K562 (cell line): Measurements from ENCODE around the gene PPP2R2B. TPM values are rescaled to one million over a fixed set of nuclear protein-coding genes. Genes with fewer than 3 reads are reported as not detected.

Source experiments
- ATAC-seq: fragments of 200-7000 bp; cut with Tn5 transposase; 3 replicates; pipeline ENCODE4 v1.9.1; 2020; ENCODE audit warnings: moderate library complexity
- BruUV-seq: library from RNA; stranded (reverse); fragments of 400-500 nt; replicated peaks from 2 replicates; lab custom pipeline; 2021; lab: Mats Ljungman, UMichigan
- CTCF ChIA-PET: fragments of 300-600 bp; formaldehyde crosslinking; extraction: SDS; loops from one replicate; lab custom pipeline; 2021; ENCODE audit warnings: low intra/inter-chr PET ratio; lab: Yijun Ruan, JAX
- POLR2A ChIA-PET: fragments of 300-600, 350-650 bp; sonication (Branson Sonifier 250); formaldehyde crosslinking; extraction: SDS; loops from one replicate; lab custom pipeline; 2021; ENCODE audit warnings: antibody characterized with exemption, inconsistent platforms; lab: Yijun Ruan, JAX
- DNase-seq, 4 experiments: peaks; one replicate each; pipeline versions ENCODE4 v3.0.0 to v3.0.0-alpha.2; 2011 to 2018; ENCODE audit warnings: low spot score in 3 of 4, mixed read lengths in 3 of 4; ENCODE audit errors: extremely low read depth in 1 of 4
- FAIRE-seq: peaks from 2 replicates; lab custom pipeline; 2011; peaks lifted over from hg19 to GRCh38; lab: Jason Lieb, UNC
- H2AFZ ChIP-seq: 2 replicates; pipeline ENCODE4 v1.6.0; 2011; ENCODE audit warnings: low read depth, low read length, control low read depth, inconsistent platforms
- H3K27ac ChIP-seq: fragments of 200-600 bp; 3 replicates; pipeline ENCODE4 v1.8.0; 2011; ENCODE audit warnings: low read depth, mild to moderate bottlenecking, control low read depth, inconsistent platforms, low read length, moderate library complexity, mixed read lengths; ENCODE audit errors: extremely low read depth
- H3K27me3 ChIP-seq, 2 experiments: fragments of 300-600 bp in 1 of 2; 2 replicates in 1 of 2; 3 replicates in 1 of 2; pipeline versions ENCODE4 v1.6.0 to v1.8.0; 2011; ENCODE audit warnings: inconsistent platforms in 2 of 2, low read length in 2 of 2, mild to moderate bottlenecking in 1 of 2, mixed read lengths in 1 of 2, moderate library complexity in 1 of 2; ENCODE audit not compliant: control insufficient read depth in 2 of 2, insufficient read depth in 2 of 2
- H3K36me3 ChIP-seq: fragments of 300-600 bp; 3 replicates; pipeline ENCODE4 v1.8.0; 2011; ENCODE audit warnings: mild to moderate bottlenecking, low read length, inconsistent platforms; ENCODE audit not compliant: control insufficient read depth, insufficient read depth
- H3K4me1 ChIP-seq, 2 experiments: fragments of 200-600 bp in 1 of 2; replicated peaks in 1 of 2; 2 replicates in 1 of 2; 3 replicates in 1 of 2; pipeline versions ENCODE4 v1.5.1 to v1.8.0; 2011; ENCODE audit warnings: inconsistent platforms in 2 of 2, low read length in 2 of 2, mild to moderate bottlenecking in 1 of 2, mixed read lengths in 1 of 2, moderate library complexity in 1 of 2; ENCODE audit not compliant: control insufficient read depth in 2 of 2, insufficient read depth in 2 of 2
- H3K4me2 ChIP-seq: 2 replicates; pipeline ENCODE4 v1.6.1; 2011; ENCODE audit warnings: low read length, control low read depth, inconsistent platforms, mixed read lengths; ENCODE audit not compliant: insufficient read depth
- H3K4me3 ChIP-seq: fragments of 200-600 bp; sonication (generic), shearing (Covaris generic); 2 replicates; pipeline ENCODE4 v1.5.1; 2016; ENCODE audit warnings: control low read depth, inconsistent platforms
- H3K79me2 ChIP-seq: fragments of 200-600 bp; 3 replicates; pipeline ENCODE4 v1.8.0; 2011; ENCODE audit warnings: low read length, inconsistent platforms; ENCODE audit not compliant: control insufficient read depth, insufficient read depth
- H3K9ac ChIP-seq, 2 experiments: 2 replicates each; pipeline versions ENCODE4 v1.6.0 to v1.6.1; 2011; ENCODE audit warnings: low read depth in 2 of 2, low read length in 2 of 2, control low read depth in 1 of 2, inconsistent platforms in 1 of 2, mild to moderate bottlenecking in 1 of 2, mixed read lengths in 1 of 2; ENCODE audit not compliant: insufficient read depth in 1 of 2
- H3K9me1 ChIP-seq: one replicate; pipeline ENCODE4 v1.6.0; 2011; ENCODE audit warnings: inconsistent platforms, mild to moderate bottlenecking, low read length, moderate library complexity; ENCODE audit not compliant: control insufficient read depth, insufficient read depth
- H3K9me3 ChIP-seq: replicated peaks from 2 replicates; pipeline ENCODE4 v1.5.1; 2011; ENCODE audit warnings: low read depth, low read length, inconsistent platforms; ENCODE audit not compliant: control insufficient read depth, insufficient read depth
- H4K20me1 ChIP-seq: replicated peaks from 2 replicates; pipeline ENCODE4 v1.6.1; 2011; ENCODE audit warnings: low read length, inconsistent platforms, mixed read lengths; ENCODE audit not compliant: control insufficient read depth, insufficient read depth
- ATF7 ChIP-seq: fragments of 450-650 bp; IDR thresholded peaks from 2 replicates; pipeline ENCODE4 v1.7.1; 2014; ENCODE audit warnings: mild to moderate bottlenecking, moderate library complexity
- CBX5 ChIP-seq: IDR thresholded peaks from 2 replicates; pipeline ENCODE4 v1.6.1; 2014; ENCODE audit warnings: low read depth, borderline replicate concordance
- ESRRB ChIP-seq: fragments of 250-450 bp; sonication (Bioruptor Pico); IDR thresholded peaks from 2 replicates; pipeline ENCODE4 v1.5.0; 2020; ENCODE audit warnings: mild to moderate bottlenecking, moderate library complexity, borderline replicate concordance
- ETV6 ChIP-seq, 3 experiments: fragments of 150-350 bp in 1 of 3; sonication (generic) in 1 of 3; formaldehyde crosslinking in 1 of 3; IDR thresholded peaks; 2 replicates each; pipeline versions ENCODE4 v1.6.1 to v1.8.0; 2014 to 2022; ENCODE audit warnings: borderline replicate concordance in 2 of 3, low read depth in 2 of 3, antibody characterized with exemption in 1 of 3, low read length in 1 of 3, mild to moderate bottlenecking in 1 of 3, missing genetic modification reagents in 1 of 3
- GATAD2A ChIP-seq: fragments of 450-650 bp; IDR thresholded peaks from 2 replicates; pipeline ENCODE4 v1.6.1; 2017
- MCM3 ChIP-seq: fragments of 450-650 bp; IDR thresholded peaks from 2 replicates; pipeline ENCODE4 v1.6.1; 2016
- NCOR1 ChIP-seq: fragments of 450-650 bp; IDR thresholded peaks from 2 replicates; pipeline ENCODE4 v1.6.1; 2016; ENCODE audit warnings: mild to moderate bottlenecking, moderate library complexity
- NONO ChIP-seq, 2 experiments: fragments of 200-400 bp in 1 of 2; fragments of 450-650 bp in 1 of 2; formaldehyde crosslinking in 1 of 2; IDR thresholded peaks; 2 replicates each; pipeline ENCODE4 v1.6.1; 2017; ENCODE audit warnings: low read depth in 2 of 2, mild to moderate bottlenecking in 2 of 2, moderate library complexity in 2 of 2, low read length in 1 of 2
- TCF7L2 ChIP-seq: fragments of 150-350 bp; IDR thresholded peaks from 2 replicates; pipeline ENCODE4 v1.6.1; 2016; ENCODE audit warnings: low read depth, mild to moderate bottlenecking, low read length, moderate library complexity
- ZC3H11A ChIP-seq: IDR thresholded peaks from 2 replicates; pipeline ENCODE4 v1.6.1; 2012; ENCODE audit warnings: low read depth, low read length, improper control_type of control experiment
- ZNF212 ChIP-seq: fragments of 450-650 bp; formaldehyde crosslinking; IDR thresholded peaks from 2 replicates; pipeline ENCODE4 v1.4.0; 2020; ENCODE audit warnings: mild to moderate bottlenecking
- WGBS: fragments of 100-300 bp; shearing (Covaris generic); methylation state at CpG from one replicate; pipeline ENCODE4 v1.1.6; 2016; ENCODE audit warnings: low coverage, mixed read lengths; ENCODE audit not compliant: insufficient coverage; ENCODE audit errors: missing lambda C conversion rate; 5-methylcytosine and 5-hydroxymethylcytosine counted together
- in situ Hi-C: fragments of 300-500 bp; cut with MboI; formaldehyde crosslinking; loops from 4 replicates; pipeline ENCODE4 v1.15.0; 2018; ENCODE audit warnings: inconsistent platforms, mixed read lengths
- intact Hi-C: fragments of 100-400 bp; cut with micrococcal nuclease; formaldehyde crosslinking; loops from 2 replicates; pipeline ENCODE4 v1.14.2; 2022
- polyA plus RNA-seq, 8 experiments: library from polyadenylated mRNA; depleted of rRNA in 4 of 8; stranded (reverse) in 5 of 8; unstranded in 3 of 8; fragments of >200 nt; fragmentation: Nextera tagmentation in 2 of 8; fragmentation: Illumina TruSeq in 1 of 8; extraction: Ambion mirVana in 2 of 8; extraction: Trizol in 1 of 8; gene quantifications; 2 replicates each; pipeline versions ENCODE4 v1.2.1 to v1.2.3, GENCODE V29; 2011 to 2014; ENCODE audit warnings: inconsistent platforms in 1 of 8, missing spikeins in 1 of 8
- total RNA-seq, 7 experiments: library from RNA; depleted of rRNA in 6 of 7; stranded (reverse); fragments of >200 nt in 6 of 7; fragmentation: Illumina TruSeq in 2 of 7; extraction: Trizol in 2 of 7; gene quantifications; 2 replicates each; pipeline versions ENCODE4 v1.2.1 to v1.2.3, GENCODE V29; 2011 to 2021; ENCODE audit warnings: low replicate concordance in 1 of 7
- TF ChIP-seq, protein P1 (sequence below): sonication (generic); formaldehyde crosslinking; IDR thresholded peaks from 2 replicates; pipeline ENCODE4 v1.5.0; 2020; ENCODE audit warnings: missing genetic modification reagents
- TF ChIP-seq, protein P2 (sequence below): fragments of 450-650 bp; IDR thresholded peaks from 2 replicates; pipeline ENCODE4 v1.7.0; 2016; ENCODE audit warnings: borderline replicate concordance
- TF ChIP-seq, protein P3 (sequence below): fragments of 450-650 bp; IDR thresholded peaks from 2 replicates; pipeline ENCODE4 v1.6.1; 2016; ENCODE audit warnings: mild to moderate bottlenecking
- TF ChIP-seq, protein P4 (sequence below): fragments of 250-450 bp; sonication (Bioruptor Pico); IDR thresholded peaks from 2 replicates; pipeline ENCODE4 v1.8.0; 2022; ENCODE audit warnings: inconsistent platforms, mild to moderate bottlenecking, moderate library complexity, borderline replicate concordance
- TF ChIP-seq, protein P5 (sequence below): sonication (generic); formaldehyde crosslinking; IDR thresholded peaks from 2 replicates; pipeline ENCODE4 v1.9.0; 2022; ENCODE audit warnings: mild to moderate bottlenecking, missing genetic modification reagents

Gene PPP2R2B
- total and polyA plus RNA-seq, 9 of the 15 experiments (the other 6 are each of a cell fraction or from before 2014, with no cell fraction given), result not detected

DNA sequence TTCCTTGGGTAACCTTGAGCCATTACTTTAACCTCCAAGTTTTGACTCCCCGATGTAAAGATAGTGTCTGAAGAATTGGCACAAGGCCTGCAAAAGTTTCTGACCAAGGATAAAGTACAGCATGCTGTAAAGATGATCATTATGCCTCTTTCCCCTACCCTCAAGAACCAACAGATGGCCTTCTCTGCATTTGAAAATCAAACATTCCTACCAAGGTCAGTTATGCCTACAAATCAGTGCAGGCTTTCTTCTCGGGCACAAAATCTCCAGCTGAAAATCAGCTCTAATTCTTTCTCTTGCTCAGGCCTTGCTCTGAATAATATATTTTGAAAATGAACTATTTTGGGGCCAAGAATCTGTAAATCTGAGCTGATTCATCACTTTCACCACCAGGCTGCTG lies 59.7 kb downstream of the PPP2R2B start (continued):
- TF ChIP-seq, protein P1, sequence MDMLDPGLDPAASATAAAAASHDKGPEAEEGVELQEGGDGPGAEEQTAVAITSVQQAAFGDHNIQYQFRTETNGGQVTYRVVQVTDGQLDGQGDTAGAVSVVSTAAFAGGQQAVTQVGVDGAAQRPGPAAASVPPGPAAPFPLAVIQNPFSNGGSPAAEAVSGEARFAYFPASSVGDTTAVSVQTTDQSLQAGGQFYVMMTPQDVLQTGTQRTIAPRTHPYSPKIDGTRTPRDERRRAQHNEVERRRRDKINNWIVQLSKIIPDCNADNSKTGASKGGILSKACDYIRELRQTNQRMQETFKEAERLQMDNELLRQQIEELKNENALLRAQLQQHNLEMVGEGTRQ (CRISPR knock-in tag), result no peak
- TF ChIP-seq NONO (IDR thresholded peaks at IDR 0.05; ENCODE audit: low read depth in 2 of 2, low read length in 1 of 2), result no peak
- no peak for TF ChIP-seq MCM3
- TF ChIP-seq, all 486 proteins: peak for 0

DNA sequence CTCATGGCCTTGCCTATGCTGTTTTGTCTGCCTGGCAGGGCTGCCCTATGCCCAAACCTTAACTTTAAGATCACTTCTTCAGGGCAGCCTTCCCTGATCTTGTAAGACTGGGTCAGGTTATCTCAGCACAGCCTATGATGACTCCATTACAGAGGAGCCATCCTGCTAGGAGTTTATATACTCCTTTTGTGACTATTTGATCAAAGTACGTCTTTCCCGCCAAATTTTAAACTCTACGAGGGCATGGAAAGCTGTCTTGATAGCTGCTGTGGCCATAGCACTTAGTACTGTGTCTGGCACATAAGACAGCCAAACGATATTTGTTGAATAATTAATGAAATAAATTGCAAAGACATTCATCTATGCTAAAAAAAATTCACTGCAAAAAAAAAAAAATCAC lies 60.6 kb downstream of the PPP2R2B start:
- ChIA-PET POLR2A (no interaction called here), CTCF (no interaction called here)
- Histone ChIP-seq H3K9ac (no peak overlapping the region), H3K4me3 (no peak overlapping the region), H3K36me3 (no peaks in the 10 kb centered on the region), H4K20me1 (no peaks in the 10 kb centered on the region), H3K79me2 (no peaks in the 10 kb centered on the region), H3K27ac (no peak overlapping the region), H3K4me1 (no peaks in the 10 kb centered on the region), H2AFZ (no peak overlapping the region), H3K9me1 (no peaks in the 10 kb centered on the region), H3K27me3 (no peaks in the 10 kb centered on the region), H3K9me3 (no peaks in the 10 kb centered on the region), H3K4me2 (no peak overlapping the region)
- in situ Hi-C loops, result no loop called here
- DNase-seq, result no peak
- intact Hi-C loops, result no loop called here
- no peak for ATAC-seq
- no TSS peak for BruUV-seq
- FAIRE-seq, result no peak
- 0% methylated on average over 4 of the region's 4 CpGs for WGBS
- TF ChIP-seq, protein P2, sequence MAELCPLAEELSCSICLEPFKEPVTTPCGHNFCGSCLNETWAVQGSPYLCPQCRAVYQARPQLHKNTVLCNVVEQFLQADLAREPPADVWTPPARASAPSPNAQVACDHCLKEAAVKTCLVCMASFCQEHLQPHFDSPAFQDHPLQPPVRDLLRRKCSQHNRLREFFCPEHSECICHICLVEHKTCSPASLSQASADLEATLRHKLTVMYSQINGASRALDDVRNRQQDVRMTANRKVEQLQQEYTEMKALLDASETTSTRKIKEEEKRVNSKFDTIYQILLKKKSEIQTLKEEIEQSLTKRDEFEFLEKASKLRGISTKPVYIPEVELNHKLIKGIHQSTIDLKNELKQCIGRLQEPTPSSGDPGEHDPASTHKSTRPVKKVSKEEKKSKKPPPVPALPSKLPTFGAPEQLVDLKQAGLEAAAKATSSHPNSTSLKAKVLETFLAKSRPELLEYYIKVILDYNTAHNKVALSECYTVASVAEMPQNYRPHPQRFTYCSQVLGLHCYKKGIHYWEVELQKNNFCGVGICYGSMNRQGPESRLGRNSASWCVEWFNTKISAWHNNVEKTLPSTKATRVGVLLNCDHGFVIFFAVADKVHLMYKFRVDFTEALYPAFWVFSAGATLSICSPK, result no peak
- no peak for TF ChIP-seq GATAD2A
- no peak for TF ChIP-seq CBX5
- TF ChIP-seq, protein P3, sequence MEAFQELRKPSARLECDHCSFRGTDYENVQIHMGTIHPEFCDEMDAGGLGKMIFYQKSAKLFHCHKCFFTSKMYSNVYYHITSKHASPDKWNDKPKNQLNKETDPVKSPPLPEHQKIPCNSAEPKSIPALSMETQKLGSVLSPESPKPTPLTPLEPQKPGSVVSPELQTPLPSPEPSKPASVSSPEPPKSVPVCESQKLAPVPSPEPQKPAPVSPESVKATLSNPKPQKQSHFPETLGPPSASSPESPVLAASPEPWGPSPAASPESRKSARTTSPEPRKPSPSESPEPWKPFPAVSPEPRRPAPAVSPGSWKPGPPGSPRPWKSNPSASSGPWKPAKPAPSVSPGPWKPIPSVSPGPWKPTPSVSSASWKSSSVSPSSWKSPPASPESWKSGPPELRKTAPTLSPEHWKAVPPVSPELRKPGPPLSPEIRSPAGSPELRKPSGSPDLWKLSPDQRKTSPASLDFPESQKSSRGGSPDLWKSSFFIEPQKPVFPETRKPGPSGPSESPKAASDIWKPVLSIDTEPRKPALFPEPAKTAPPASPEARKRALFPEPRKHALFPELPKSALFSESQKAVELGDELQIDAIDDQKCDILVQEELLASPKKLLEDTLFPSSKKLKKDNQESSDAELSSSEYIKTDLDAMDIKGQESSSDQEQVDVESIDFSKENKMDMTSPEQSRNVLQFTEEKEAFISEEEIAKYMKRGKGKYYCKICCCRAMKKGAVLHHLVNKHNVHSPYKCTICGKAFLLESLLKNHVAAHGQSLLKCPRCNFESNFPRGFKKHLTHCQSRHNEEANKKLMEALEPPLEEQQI, result no peak
- TF ChIP-seq, protein P4, sequence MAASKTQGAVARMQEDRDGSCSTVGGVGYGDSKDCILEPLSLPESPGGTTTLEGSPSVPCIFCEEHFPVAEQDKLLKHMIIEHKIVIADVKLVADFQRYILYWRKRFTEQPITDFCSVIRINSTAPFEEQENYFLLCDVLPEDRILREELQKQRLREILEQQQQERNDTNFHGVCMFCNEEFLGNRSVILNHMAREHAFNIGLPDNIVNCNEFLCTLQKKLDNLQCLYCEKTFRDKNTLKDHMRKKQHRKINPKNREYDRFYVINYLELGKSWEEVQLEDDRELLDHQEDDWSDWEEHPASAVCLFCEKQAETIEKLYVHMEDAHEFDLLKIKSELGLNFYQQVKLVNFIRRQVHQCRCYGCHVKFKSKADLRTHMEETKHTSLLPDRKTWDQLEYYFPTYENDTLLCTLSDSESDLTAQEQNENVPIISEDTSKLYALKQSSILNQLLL (CRISPR knock-in tag), result no peak
- TF ChIP-seq NCOR1, result no peak
- TF ChIP-seq, protein P5, sequence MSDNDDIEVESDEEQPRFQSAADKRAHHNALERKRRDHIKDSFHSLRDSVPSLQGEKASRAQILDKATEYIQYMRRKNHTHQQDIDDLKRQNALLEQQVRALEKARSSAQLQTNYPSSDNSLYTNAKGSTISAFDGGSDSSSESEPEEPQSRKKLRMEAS (CRISPR knock-in tag), result no peak
- no peak for TF ChIP-seq ZNF212
- no peak for TF ChIP-seq ETV6 (IDR thresholded peaks at IDR 0.05; ENCODE audit: borderline replicate concordance in 1 of 2, low read depth in 2 of 2, low read length in 1 of 2)
- no peak for TF ChIP-seq ETV6 (CRISPR knock-in tag; IDR thresholded peaks at IDR 0.05; ENCODE audit: borderline replicate concordance)
- no peak for TF ChIP-seq TCF7L2
- TF ChIP-seq ZC3H11A, result no peak
- no peak for TF ChIP-seq ESRRB (CRISPR knock-in tag)
- TF ChIP-seq ATF7, result no peak
